SU-DHL-6 (cell line): Measurements from ENCODE around the gene SETBP1.

ENCODE experiments used
- H2AFZ ChIP-seq: fragments of 200-600 bp; sonication (generic); 2 replicates; pipeline ENCODE4 v1.6.1; 2014; ENCODE audit warnings: low read depth, mild to moderate bottlenecking, moderate library complexity, mixed read lengths, antibody characterized with exemption, low read length; ENCODE audit not compliant: severe bottlenecking
- H3F3A ChIP-seq: fragments of 200-600 bp; shearing (Covaris generic); 2 replicates; pipeline ENCODE4 v1.6.0; 2016; ENCODE audit warnings: antibody characterized with exemption, mild to moderate bottlenecking; ENCODE audit not compliant: insufficient read depth
- H3K27ac ChIP-seq: fragments of 200-600 bp; sonication (generic); 2 replicates; pipeline ENCODE4 v1.5.1; 2016; ENCODE audit warnings: low read depth, mild to moderate bottlenecking, low read length, moderate library complexity, mixed read lengths
- H3K27me3 ChIP-seq: fragments of 200-600 bp; sonication (generic), shearing (Covaris generic); 2 replicates; pipeline ENCODE4 v1.6.0; 2014; ENCODE audit warnings: mild to moderate bottlenecking, low read length
- H3K36me3 ChIP-seq: fragments of 200-600 bp; sonication (generic); 2 replicates; pipeline ENCODE4 v1.6.1; 2014; ENCODE audit warnings: mild to moderate bottlenecking, low read length, mixed read lengths
- H3K4me2 ChIP-seq: fragments of 300-600, 200-600 bp; shearing (Covaris generic), sonication (generic); 2 replicates; pipeline ENCODE4 v1.6.0; 2014; ENCODE audit warnings: low read length, low read depth, mild to moderate bottlenecking; ENCODE audit not compliant: poor library complexity, severe bottlenecking
- H3K4me3 ChIP-seq: fragments of 200-600 bp; sonication (generic); 2 replicates; pipeline ENCODE4 v1.5.1; 2014; ENCODE audit warnings: antibody characterized with exemption, low read length, mild to moderate bottlenecking, mixed read lengths; ENCODE audit not compliant: insufficient read depth, poor library complexity, severe bottlenecking
- H3K79me2 ChIP-seq: fragments of 200-600 bp; sonication (generic); 2 replicates; pipeline ENCODE4 v1.6.1; 2014; ENCODE audit warnings: mild to moderate bottlenecking, low read length, moderate library complexity; ENCODE audit not compliant: insufficient read depth
- H3K9ac ChIP-seq: fragments of 200-600 bp; sonication (generic); 2 replicates; pipeline ENCODE4 v1.7.0; 2014; ENCODE audit warnings: mild to moderate bottlenecking, low read length
- H3K9me2 ChIP-seq: fragments of 200-600 bp; sonication (generic); replicated peaks from 2 replicates; pipeline ENCODE4 v1.6.1; 2014; ENCODE audit warnings: low read length; ENCODE audit not compliant: insufficient read depth
- H3K9me3 ChIP-seq: fragments of 200-600 bp; sonication (generic); 2 replicates; pipeline ENCODE4 v1.6.1; 2014; ENCODE audit warnings: low read length, mixed read lengths; ENCODE audit not compliant: insufficient read depth
- H4K20me1 ChIP-seq: fragments of 200-600 bp; sonication (generic); 2 replicates; pipeline ENCODE4 v1.6.1; 2014; ENCODE audit warnings: low read depth, mild to moderate bottlenecking, antibody characterized with exemption, low read length, moderate library complexity, mixed read lengths
- EZH2phosphoT487 ChIP-seq: fragments of 200-600 bp; sonication (generic), shearing (Covaris generic); conservative IDR thresholded peaks from 2 replicates; pipeline ENCODE4 v1.6.1; 2018; ENCODE audit warnings: mild to moderate bottlenecking, antibody characterized with exemption, low read length, moderate library complexity, mixed read lengths
- TF ChIP-seq, protein P1 (sequence below): fragments of 200-600 bp; sonication (generic); IDR thresholded peaks from one replicate; pipeline ENCODE4 v1.5.1; 2017; ENCODE audit warnings: antibody characterized with exemption, mild to moderate bottlenecking, low read length, moderate library complexity; ENCODE audit not compliant: insufficient read depth, poor library complexity, severe bottlenecking

SETBP1 gene

GRCh38 chr18:44954257-44954656 is 273.6 kb downstream of the SETBP1 start:
- H3K27me3 ChIP-seq, result no peaks in the 10 kb centered on the region
- H3K4me3 ChIP-seq, result no peak overlapping the region
- no peak overlapping the region for H3K9ac ChIP-seq
- H2AFZ ChIP-seq, result no peak overlapping the region
- no peaks in the 10 kb centered on the region for H3F3A ChIP-seq
- H4K20me1 ChIP-seq, result no peaks in the 10 kb centered on the region
- no peak overlapping the region for H3K4me2 ChIP-seq
- TF ChIP-seq, protein P1, sequence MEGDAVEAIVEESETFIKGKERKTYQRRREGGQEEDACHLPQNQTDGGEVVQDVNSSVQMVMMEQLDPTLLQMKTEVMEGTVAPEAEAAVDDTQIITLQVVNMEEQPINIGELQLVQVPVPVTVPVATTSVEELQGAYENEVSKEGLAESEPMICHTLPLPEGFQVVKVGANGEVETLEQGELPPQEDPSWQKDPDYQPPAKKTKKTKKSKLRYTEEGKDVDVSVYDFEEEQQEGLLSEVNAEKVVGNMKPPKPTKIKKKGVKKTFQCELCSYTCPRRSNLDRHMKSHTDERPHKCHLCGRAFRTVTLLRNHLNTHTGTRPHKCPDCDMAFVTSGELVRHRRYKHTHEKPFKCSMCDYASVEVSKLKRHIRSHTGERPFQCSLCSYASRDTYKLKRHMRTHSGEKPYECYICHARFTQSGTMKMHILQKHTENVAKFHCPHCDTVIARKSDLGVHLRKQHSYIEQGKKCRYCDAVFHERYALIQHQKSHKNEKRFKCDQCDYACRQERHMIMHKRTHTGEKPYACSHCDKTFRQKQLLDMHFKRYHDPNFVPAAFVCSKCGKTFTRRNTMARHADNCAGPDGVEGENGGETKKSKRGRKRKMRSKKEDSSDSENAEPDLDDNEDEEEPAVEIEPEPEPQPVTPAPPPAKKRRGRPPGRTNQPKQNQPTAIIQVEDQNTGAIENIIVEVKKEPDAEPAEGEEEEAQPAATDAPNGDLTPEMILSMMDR, result no peak
- TF ChIP-seq EZH2phosphoT487, result no peak
- no peaks in the 10 kb centered on the region for H3K9me2 ChIP-seq
- no peaks in the 10 kb centered on the region for H3K79me2 ChIP-seq
- no peaks in the 10 kb centered on the region for H3K36me3 ChIP-seq
- H3K27ac ChIP-seq, result no peak overlapping the region
- no peaks in the 10 kb centered on the region for H3K9me3 ChIP-seq

DNA sequence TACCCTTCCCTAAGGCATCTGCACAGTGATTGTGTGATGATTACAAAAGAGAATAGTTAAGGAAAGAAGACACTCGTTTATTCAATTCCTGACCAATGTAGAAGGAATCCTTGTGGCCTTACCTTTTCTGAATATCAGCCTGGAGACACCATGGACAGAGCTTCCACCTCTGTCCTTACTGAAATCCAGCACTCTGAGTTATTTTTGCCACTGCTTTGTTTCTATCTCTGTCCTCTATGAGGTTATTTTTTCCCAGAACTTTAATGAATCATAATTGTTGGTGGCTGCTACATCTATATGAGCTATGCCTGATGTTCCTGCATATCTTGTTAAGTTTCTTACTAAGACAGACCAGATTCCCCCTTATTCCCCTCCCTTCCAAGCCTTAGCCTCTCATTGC is 275.1 kb downstream of the SETBP1 start:
- Histone ChIP-seq H3K27me3 (no peaks in the 10 kb centered on the region), H3K27ac (no peak overlapping the region), H3K79me2 (no peaks in the 10 kb centered on the region), H3K9me2 (no peaks in the 10 kb centered on the region), H3K4me2 (no peak overlapping the region), H3K36me3 (no peaks in the 10 kb centered on the region), H4K20me1 (no peaks in the 10 kb centered on the region), H3K9me3 (no peaks in the 10 kb centered on the region), H3K9ac (no peak overlapping the region), H2AFZ (no peak overlapping the region), H3F3A (no peaks in the 10 kb centered on the region), H3K4me3 (no peak overlapping the region)
- TF ChIP-seq, protein P1, result no peak
- no peak for TF ChIP-seq EZH2phosphoT487

- Histone ChIP-seq H3K27ac (no peak overlapping the region), H4K20me1 (no peaks in the 10 kb centered on the region), H3K9me3 (no peaks in the 10 kb centered on the region), H3K36me3 (no peaks in the 10 kb centered on the region), H3F3A (no peaks in the 10 kb centered on the region), H3K4me3 (no peak overlapping the region), H3K9me2 (no peaks in the 10 kb centered on the region), H3K4me2 (no peak overlapping the region), H3K79me2 (no peaks in the 10 kb centered on the region), H3K27me3 (no peaks in the 10 kb centered on the region), H2AFZ (no peak overlapping the region), H3K9ac (no peak overlapping the region)
- TF ChIP-seq, protein P1, result no peak
Measured at GRCh38 chr18:44957025-44957424, 276.3 kb downstream of the SETBP1 start.

GRCh38 chr18:44957461-44957860 is 276.8 kb downstream of the SETBP1 start:
- Histone ChIP-seq H3K4me2 (no peak overlapping the region), H3K27me3 (no peaks in the 10 kb centered on the region), H4K20me1 (no peaks in the 10 kb centered on the region), H3K9me3 (no peaks in the 10 kb centered on the region), H2AFZ (no peak overlapping the region), H3K9ac (no peak overlapping the region), H3K4me3 (no peak overlapping the region), H3K9me2 (no peaks in the 10 kb centered on the region), H3F3A (no peaks in the 10 kb centered on the region), H3K27ac (no peak overlapping the region), H3K79me2 (no peaks in the 10 kb centered on the region), H3K36me3 (no peaks in the 10 kb centered on the region)
- no peak for TF ChIP-seq EZH2phosphoT487
- TF ChIP-seq, protein P1, result no peak
